GM21367 (cell line): ENCODE results near the gene SLCO4C1.

ENCODE experiments used
- ATAC-seq: cut with Tn5 transposase; IDR thresholded peaks from one replicate; pipeline ENCODE4 v1.9.1; 2021; ENCODE audit not compliant: unreplicated experiment

SLCO4C1 gene

DNA sequence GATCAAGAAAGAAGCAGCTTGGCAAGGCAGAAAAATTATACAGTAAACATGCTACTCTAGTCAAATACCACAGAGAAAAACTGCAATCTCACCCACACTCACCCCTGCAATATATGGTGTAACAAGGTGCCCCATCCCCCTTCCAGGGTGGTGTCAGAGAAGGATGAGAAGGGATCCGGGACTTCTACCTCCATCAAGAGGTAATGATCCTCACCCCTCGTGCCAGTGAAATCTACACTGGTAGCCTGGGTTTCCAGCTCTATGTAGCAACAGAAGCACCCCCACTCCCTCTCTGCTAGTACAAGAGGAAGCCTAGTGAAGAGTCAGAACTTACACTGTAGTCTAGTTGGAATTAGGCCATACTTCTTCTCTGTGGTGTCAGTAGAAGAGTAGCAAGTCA, 18.9 kb downstream of the SLCO4C1 start:
- ATAC-seq, result no peak

DNA sequence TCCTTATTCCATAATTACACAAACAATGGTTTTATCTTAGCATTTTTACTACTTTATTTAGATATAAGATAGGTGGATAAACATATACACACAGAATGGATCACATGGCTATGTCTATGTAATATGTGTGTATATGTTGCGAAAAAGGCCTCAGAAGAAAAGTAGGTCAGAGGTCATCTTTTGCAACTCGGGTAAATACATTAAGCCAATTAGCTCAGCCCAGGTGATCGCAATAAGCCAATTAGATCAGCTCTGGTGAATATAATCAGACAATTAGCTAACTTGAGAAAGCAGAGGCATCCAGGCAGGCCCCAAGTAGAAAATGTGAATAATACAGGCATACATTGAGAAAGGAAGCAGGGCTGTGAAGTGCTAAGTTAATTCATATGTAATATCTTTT, 24.3 kb downstream of the SLCO4C1 start:
- no peak for ATAC-seq

DNA sequence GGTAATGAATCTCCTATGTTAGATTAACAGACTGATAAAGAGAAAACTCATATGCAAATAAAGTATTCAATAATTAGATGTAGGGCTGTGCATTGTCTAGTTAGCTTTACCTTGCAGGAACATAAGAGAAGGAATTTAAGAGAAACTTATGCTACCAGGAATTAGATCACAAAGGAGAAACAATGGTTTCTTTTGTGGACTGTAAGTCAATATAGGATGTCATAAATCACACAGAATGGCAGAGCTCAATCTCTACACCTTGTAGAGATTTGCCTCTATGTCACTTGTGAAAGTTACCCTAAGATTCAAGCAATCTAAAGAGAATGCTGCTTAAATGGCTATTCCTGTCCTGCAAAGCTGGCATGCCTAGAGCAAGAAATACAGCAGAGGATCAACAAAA, 26.0 kb downstream of the SLCO4C1 start:
- no peak for ATAC-seq

DNA sequence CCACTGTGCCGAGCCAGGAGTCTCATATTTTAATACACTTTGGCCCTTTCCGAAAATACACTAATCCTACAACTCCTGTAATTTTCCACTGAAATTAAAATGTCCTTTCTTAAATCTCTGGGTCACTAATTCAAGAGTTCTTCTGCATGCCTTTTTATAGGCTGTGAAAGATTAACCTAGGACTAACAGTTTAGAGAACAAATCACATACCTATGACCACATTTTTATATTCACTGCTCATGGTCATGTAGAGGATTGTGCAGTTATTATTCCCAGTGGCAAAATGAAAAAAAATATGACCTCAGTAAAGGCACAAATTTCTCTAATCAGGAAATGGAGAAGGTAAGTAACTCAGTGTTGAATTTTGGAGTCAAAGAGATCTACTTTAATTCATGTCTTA, 33.4 kb downstream of the SLCO4C1 start:
- no peak for ATAC-seq

DNA sequence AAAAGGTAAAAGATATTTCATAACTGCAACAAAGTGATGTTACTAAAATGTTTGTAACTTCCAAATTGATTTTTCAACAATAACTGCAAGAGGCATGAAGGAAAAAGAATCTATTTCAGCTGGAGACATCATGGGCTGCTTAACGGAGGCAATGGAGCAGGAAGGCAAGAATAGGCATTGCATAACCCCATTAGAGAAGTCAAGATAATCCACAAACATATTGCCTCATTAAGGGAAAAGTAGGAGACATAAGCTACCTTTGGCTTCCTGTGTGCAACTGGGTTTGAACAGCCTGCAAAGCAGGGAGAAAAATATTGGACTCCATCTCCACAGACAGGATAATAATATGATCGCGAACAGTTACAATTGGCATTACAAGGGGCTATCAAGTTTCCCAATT, 46.7 kb downstream of the SLCO4C1 start:
- ATAC-seq, result no peak

DNA sequence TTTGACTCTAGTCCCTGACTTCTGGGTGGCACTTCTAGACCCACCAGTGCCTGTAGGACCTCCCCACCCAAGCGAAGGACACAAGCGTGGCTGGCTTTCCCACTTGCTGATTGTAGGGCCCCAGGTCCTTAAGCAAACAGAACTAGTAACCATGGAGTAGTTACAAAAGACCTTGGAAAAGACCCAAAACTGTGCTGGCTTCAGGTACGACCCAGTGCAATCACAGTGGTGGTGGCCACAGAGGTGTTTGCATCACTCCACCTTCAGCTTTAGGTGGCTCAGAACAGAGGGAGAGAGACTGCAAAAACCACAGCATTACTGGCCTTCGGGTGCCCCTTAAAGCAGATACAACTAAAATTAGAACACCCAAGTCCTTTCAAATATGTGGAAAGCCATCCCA, 52.9 kb downstream of the SLCO4C1 start:
- no peak for ATAC-seq

DNA sequence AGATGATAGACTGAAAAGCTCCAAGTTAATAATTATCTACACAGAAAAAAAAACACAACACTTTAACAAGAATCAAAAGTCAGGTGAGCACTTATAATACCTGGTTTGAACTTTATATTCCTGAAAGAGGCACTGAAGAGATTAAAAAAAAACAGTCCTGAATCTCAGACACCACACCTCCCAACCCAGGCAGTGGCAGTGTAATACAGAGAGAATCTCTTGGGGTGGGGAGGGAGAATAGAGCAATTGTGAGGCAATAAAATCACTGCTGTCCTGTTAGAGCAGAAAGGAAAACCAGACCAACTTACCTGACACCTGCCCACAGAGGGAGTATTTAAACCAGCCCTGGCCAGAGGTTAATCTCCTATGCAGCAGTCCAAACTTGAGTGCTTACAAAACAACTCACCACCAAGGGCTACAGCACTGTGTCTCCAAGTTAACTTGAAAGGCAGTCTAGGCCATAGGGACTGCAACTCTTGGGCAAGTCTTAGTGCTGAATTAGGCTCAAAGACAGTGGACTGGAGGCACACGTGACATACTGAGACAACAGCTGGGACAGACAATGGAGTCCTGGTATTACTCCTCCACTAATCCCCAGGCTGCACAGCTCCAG, 54.2 kb downstream of the SLCO4C1 start:
- no peak for ATAC-seq

DNA sequence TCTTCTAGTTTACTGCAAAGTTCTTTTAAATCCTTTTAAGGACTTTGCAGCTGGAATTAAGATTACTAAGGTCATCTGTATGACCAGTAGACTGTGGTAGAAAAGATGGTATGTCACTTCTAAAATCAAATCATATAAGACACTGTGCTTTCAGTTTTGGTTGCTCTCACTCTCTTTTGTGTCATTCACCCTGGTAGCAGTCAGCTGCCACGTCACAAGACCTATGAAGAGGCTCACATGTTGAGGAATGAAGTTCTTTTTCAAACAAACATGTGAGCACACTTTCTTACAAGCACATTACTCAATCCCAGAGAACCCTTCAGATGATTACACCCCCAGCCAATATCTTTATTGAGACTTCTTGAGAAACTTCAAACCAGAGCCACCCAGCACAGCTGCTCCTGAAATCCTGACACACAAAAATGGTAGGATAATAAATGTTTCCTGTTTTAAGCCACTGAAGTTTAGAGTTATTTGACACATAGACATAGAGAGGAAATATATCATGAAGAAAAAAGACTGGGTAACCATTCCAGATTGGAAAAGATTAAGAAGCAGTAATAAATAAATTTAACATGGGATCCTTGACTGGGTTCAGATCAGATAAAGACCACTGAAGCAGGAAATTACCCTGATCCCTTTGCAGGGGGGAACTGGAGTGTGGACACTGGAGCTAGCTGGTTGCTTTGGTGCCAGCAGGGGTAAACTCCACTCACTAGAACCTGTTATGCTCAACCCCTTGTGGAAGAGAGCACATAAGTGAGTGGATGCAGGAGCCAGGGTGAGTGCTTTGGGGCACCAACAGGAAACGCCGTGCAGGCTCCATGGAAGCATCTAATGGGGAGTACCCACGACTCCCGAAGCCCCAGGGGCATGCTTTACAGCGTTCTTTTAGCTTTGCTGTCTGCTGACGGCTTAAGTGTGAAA, 64.1 kb downstream of the SLCO4C1 start:
- ATAC-seq, result peak; percentile 88

DNA sequence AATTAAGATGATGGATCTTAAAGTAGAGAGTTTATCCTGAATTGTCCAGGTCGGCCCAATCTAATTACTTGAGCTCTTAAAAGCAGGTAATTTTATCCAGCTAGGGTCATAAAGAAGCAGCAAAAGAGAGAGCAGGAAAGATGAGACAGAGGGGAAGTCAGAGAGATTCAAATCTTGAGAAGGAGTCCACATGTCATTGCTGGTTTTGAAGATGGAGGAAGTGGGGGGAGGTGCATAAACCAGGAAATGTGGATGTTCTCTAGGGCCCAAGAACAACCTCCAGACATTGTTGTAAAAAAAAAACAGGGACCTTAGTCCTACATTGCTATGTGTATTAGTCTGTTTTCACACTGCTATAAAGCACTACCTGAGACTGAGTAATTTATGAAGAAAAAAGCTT, 66.4 kb downstream of the SLCO4C1 start:
- no peak for ATAC-seq

DNA sequence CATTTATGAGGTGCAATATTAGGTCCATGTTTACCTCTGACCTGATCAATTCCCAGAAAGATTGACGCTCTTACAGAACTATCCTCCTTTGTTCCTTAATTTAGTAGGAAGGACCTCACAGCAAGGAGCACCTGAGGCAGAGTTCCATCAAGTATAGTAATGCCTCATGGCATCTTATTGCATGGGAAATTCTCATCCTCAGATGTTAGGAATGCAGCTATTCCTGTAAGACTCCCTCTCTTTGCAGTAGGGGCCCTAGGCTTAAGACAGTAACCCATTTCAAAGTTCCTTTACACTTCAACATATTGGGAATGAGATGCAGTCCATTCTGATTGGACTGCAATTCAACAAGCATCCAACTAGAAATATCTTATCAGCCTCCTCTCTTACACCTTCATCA, 69.8 kb downstream of the SLCO4C1 start:
- ATAC-seq, result no peak

DNA sequence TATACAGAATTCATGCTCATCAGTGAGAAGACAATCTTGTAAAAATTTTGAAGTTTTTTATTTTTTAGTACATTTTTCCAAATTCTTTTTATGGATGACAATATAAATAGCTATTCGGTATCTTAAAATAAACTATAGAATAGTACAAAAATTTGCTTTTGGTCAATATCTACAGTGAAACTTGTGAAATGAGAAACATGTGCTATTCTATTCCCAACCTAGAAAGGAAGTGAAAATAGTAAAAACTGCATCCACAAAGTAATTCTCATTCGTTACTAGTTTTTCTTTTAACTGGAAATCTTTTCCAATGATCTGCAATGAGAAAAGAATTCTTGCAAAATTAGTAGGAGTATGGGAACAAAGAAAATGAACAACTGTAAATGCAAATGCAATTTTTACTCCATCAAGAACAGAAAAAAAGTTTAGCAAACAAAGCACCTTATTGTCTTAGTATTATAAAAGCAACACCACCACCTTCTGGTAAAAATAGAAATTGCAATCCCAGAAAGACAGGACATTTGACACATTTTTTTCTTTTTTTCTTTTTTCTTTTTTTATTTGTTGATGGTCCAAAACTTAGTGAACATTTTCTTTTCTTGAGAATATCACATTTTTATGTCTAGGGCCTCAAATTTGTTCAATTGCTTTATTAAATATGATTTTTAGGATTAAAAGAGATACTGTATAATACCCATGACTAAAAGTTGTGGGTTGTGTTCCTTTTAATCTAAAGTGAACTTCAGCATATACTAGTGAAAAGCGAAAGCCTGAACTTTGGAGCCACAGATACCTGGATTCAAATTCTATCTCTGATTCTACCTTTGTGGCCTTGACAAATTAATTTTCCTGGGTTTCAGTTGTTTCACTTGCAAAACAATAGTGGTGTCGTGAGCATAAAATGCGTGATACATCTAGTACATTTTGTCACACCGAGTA, 72.3 kb downstream of the SLCO4C1 start:
- ATAC-seq, result peak; percentile 62

DNA sequence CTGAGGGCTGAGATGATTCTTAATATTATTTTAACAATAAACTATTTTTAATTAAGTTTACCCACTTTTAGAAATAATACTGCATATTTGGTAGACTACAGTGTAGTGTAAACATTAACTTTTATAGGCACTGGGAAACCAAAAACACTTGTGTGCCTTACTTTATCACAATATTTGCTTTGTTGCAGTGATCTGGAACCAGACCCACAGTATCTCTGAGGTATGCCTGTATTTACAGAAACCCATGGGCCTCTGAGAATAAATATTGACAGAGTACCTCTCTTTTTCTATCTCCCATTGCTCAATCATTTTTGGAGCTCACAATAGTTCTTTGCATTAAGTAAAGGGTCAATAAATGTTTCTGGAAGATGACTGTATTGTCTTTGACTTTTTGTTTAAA, 73.3 kb downstream of the SLCO4C1 start:
- ATAC-seq, result no peak

DNA sequence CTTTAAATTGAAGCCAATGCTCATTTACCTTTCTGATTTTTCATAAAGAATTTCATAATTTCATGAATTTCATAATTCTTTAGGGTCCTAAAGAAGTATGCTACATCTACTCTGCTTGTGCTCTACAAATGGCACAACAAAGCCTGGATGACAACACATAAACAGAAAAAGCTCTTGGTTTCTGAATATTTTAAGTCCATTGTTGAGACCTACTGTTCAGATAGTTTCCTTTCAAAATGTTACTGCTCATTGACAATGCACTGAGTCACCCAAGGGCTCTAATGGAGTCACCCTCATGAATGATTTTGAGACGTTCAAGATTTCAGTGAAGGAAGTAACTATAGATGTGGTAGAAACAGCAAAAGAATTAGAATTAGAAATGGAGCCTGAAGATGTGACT, 74.1 kb downstream of the SLCO4C1 start:
- no peak for ATAC-seq

DNA sequence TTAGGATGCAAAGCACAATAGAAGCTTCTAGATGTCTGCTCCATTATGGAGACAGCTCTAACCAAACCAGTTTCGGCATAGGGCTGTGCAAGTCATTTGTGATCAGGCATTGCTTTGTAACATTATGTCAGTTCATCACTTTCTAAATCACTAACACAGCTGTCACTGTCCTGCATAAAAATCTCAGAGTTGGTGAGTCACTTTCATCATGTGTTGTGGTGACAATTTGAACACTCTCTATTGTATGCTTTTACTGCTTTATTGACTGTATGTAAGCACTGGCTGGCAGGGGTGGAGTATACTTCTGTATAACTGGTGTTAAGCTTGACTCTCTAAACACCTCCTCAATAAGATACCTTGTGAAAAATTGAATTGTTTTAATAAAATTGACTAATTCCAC, 77.9 kb downstream of the SLCO4C1 start:
- no peak for ATAC-seq

DNA sequence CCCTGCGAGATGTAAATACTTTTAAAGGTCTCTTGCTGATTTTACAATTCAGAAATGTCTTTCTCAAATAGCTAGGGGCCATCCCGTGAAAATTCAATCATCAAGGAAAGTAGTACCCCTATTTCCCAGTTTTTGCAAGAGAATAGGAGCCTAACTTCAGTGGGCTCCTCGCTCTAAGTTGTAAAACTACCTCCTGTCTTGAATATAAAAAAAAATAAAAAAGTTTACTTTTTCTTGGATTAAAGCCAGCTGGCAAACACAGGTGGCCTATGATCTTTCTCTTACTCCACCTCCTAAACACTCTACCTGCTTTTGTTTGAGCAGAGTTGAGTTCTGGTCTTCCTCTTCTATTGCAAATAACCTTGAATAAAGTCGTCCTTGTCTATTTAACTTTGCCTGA, 79.4 kb downstream of the SLCO4C1 start:
- ATAC-seq, result no peak

DNA sequence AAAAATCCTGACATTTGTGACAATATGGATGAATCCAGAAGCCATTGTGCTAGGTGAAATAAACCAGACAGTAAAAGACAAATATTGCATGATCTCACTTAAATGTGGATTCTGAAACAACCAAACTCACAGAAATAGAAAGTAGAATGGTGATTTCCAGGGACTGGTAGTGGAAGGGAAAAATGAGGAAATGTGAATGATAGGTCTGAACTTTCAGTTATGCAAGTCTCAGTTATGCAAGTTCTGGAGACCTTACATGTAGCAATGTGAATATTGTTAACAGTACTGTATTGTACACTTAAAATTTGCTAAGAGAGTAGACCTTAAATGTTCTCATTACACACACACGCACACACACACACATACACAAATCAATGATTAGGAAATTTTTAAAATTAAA, 84.9 kb downstream of the SLCO4C1 start:
- no peak for ATAC-seq

DNA sequence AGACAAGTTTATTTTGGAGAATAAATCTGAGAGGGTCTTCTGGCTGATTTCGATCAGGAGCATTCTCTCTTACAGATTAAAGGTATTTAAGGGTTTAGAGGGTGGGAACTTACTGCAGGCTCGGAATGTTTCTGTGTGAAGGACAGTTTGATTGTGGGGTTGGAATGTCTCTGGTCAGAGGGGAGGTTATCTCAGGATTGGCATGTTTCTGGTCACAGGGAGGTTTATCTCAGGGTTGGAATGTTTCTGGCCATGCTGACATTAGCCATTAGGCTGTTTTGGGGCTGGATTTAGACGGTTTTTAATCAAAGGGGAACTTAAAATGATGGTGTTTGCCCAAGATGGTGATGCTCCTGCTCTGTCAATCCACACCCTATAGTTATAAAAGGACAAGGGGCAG, 95.2 kb downstream of the SLCO4C1 start:
- no peak for ATAC-seq

DNA sequence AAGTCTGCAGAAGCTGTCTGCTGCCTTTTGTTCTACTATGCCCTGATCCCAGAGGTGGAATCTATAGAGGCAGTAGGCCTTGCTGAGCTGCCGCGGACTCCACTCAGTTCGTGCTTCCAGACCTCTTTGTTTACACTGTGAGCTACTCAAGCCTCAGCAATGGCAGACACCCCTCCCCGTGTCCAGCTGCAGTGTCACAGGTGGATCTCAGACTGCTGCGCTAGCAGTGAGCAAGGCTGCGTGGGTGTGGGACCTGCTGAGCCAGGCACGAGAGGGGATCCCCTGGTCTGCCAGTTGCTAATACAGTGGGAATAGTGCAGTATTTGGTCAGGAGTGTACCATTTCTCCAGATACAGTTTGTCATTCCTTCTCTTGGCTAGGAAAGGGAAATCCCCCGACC, 99.6 kb downstream of the SLCO4C1 start:
- no peak for ATAC-seq
